ENCODE data around the gene DUSP22. TPM values are rescaled to one million over a fixed set of nuclear protein-coding genes. Genes with fewer than 3 reads are reported as not detected.

DUSP22 gene
- total and polyA plus RNA-seq, 2 of the 8 experiments (the other 6 are each of a cell fraction or from before 2014, with no cell fraction given): 15.5 to 32.4 TPM

- no peaks in the 10 kb centered on the region for H3K79me2 ChIP-seq (ENCODE audit: control insufficient read depth in 1 of 2, insufficient read depth in 2 of 2, low read length in 2 of 2)
- FAIRE-seq (no peak), DNase-seq (ENCODE audit: low read depth in 1 of 2, low spot score in 2 of 2) (no peak)
- no peak overlapping the region for H4K8ac ChIP-seq (ENCODE audit: extremely low read depth, insufficient read depth, low read length)
- no peak overlapping the region for H2BK20ac ChIP-seq (ENCODE audit: low read length)
- no peaks in the 10 kb centered on the region; a peak in 2 of 7 replicates for H3K4me1 ChIP-seq (replicated peaks in 1 of 4; ENCODE audit: control insufficient read depth in 3 of 4, insufficient read depth in 4 of 4, low read length in 3 of 4)
- H4K91ac ChIP-seq (replicated peaks; ENCODE audit: insufficient read length, low read length): no peak overlapping the region
- no peak overlapping the region for H2AK5ac ChIP-seq (ENCODE audit: low read depth, low read length)
- CTCF ChIA-PET (ENCODE audit: partially characterized antibody): interaction anchor here (0.6 to 5.1 kb wide), 15 partner anchors 10 to 150 kb away, joined by 3 to 48 read pairs (median 5); no protein-coding TSS in a partner anchor
- POLR2A ChIA-PET (ENCODE audit: partially characterized antibody): no interaction called here
- H3K23me2 ChIP-seq (ENCODE audit: low read depth, low read length): no peaks in the 10 kb centered on the region
- no peak overlapping the region for H4K5ac ChIP-seq (ENCODE audit: insufficient read length, low read depth, low read length)
- H3K27ac ChIP-seq (ENCODE audit: low read depth, low read length): no peak overlapping the region
- no peak overlapping the region for H2BK12ac ChIP-seq (ENCODE audit: low read depth, low read length)
- H2BK15ac ChIP-seq (ENCODE audit: low read length): no peak overlapping the region
- no peak overlapping the region for H2BK5ac ChIP-seq (ENCODE audit: low read depth, low read length)
- H3K9me3 ChIP-seq (ENCODE audit: insufficient read depth in 2 of 2, low read depth in 1 of 2, low read length in 1 of 2): peaks cover 59 to 86% of the 10 kb centered on the region in 2 experiments
- H3K79me1 ChIP-seq (ENCODE audit: low read depth, low read length): no peaks in the 10 kb centered on the region
- no peak overlapping the region for H3K4me2 ChIP-seq (ENCODE audit: insufficient read depth in 1 of 2, low read depth in 2 of 2, low read length in 2 of 2)
- H2BK120ac ChIP-seq (replicated peaks; ENCODE audit: low read depth, low read length): no peak overlapping the region
- H3K56ac ChIP-seq (replicated peaks; ENCODE audit: insufficient read length, low read depth, low read length): no peak overlapping the region
- no peak overlapping the region for H3K23ac ChIP-seq (ENCODE audit: insufficient read length)
- 88% methylated on average over 5 of the region's 5 CpGs; no CpG with 5 or more reads in 1 of the 2 experiments for WGBS, 2 experiments (ENCODE audit: extremely low coverage in 1 of 2, insufficient coverage in 1 of 2, insufficient read length in 1 of 2, insufficient replicate concordance in 2 of 2, low coverage in 1 of 2, low lambda C conversion rate in 2 of 2, missing lambda C conversion rate in 1 of 2)
- H3K36me3 ChIP-seq (ENCODE audit: control insufficient read depth in 2 of 4, insufficient read depth in 4 of 4, low read length in 3 of 4): no peaks in the 10 kb centered on the region; a peak in 2 of 8 replicates
- no peak overlapping the region for H3K9ac ChIP-seq (replicated peaks in 1 of 4; ENCODE audit: extremely low read depth in 1 of 4, low read depth in 3 of 4, low read length in 3 of 4)
- no peaks in the 10 kb centered on the region; a peak in 1 of 7 replicates for H3K27me3 ChIP-seq (replicated peaks in 1 of 4; ENCODE audit: control insufficient read depth in 3 of 4, extremely low read depth in 1 of 4, insufficient read depth in 3 of 4, low read length in 3 of 4)
- H3K18ac ChIP-seq (ENCODE audit: extremely low read depth, low read length): no peak overlapping the region
- peaks cover 0 to 2% of the 10 kb centered on the region in 2 experiments for H4K20me1 ChIP-seq (replicated peaks in 1 of 2; ENCODE audit: control insufficient read depth in 1 of 2, insufficient read depth in 2 of 2, low read length in 2 of 2)
- H3K4ac ChIP-seq (replicated peaks; ENCODE audit: insufficient read length, low read depth, low read length): no peak overlapping the region
- no peak overlapping the region for H3K4me3 ChIP-seq (ENCODE audit: extremely low read depth in 1 of 4, insufficient read depth in 2 of 4, low read depth in 3 of 4, low read length in 4 of 4)
- H3K14ac ChIP-seq (ENCODE audit: insufficient read length): no peak overlapping the region
- no peak overlapping the region for H2AFZ ChIP-seq (ENCODE audit: low read length)
- no peak for TF ChIP-seq RXRA (IDR thresholded peaks at IDR 0.05; ENCODE audit: insufficient read depth, low read depth, low read length)
- TF ChIP-seq EZH2 (IDR thresholded peaks at IDR 0.05; ENCODE audit: low read depth, low read length, severe bottlenecking): no peak
- TF ChIP-seq ATF2 (IDR thresholded peaks at IDR 0.05; ENCODE audit: low read length): no peak
- no peak for TF ChIP-seq SP1 (IDR thresholded peaks at IDR 0.05; ENCODE audit: low read depth, low read length)
- no peak for TF ChIP-seq YY1 (IDR thresholded peaks at IDR 0.05; ENCODE audit: low read depth, low read length)
- no peak for TF ChIP-seq EGR1 (IDR thresholded peaks at IDR 0.05; ENCODE audit: borderline replicate concordance, low read depth, low read length)
- TF ChIP-seq SP2 (IDR thresholded peaks at IDR 0.05; ENCODE audit: low read length): no peak
- no peak for TF ChIP-seq PHF8 (conservative IDR thresholded peaks at IDR 0.05; ENCODE audit: low read depth, low read length)
Measured at GRCh38 chr6:352474-352873, 60.2 kb downstream of the DUSP22 start.
